GM13977 (cell line): Measurements from ENCODE around the gene OSBPL2.

Experiments used
- DNase-seq: peaks from one replicate; pipeline ENCODE4 v3.0.0; 2012; ENCODE audit warnings: low spot score
- in situ Hi-C: fragments of 300-500 bp; cut with MboI; formaldehyde crosslinking; loops from one replicate; pipeline ENCODE4 v1.12.0; 2022; ENCODE audit warnings: low sequenced_read_pairs, low pct_unique_long_range_greater_than_20kb, mixed read lengths, inconsistent platforms; ENCODE audit not compliant: unreplicated experiment
- TF ChIP-seq, protein P1 (sequence below): IDR thresholded peaks from 2 replicates; pipeline ENCODE4 v1.5.1; 2012; ENCODE audit warnings: mild to moderate bottlenecking, control low read depth; ENCODE audit not compliant: insufficient read depth; ENCODE audit errors: extremely low read depth, missing control alignments

The OSBPL2 gene

DNA sequence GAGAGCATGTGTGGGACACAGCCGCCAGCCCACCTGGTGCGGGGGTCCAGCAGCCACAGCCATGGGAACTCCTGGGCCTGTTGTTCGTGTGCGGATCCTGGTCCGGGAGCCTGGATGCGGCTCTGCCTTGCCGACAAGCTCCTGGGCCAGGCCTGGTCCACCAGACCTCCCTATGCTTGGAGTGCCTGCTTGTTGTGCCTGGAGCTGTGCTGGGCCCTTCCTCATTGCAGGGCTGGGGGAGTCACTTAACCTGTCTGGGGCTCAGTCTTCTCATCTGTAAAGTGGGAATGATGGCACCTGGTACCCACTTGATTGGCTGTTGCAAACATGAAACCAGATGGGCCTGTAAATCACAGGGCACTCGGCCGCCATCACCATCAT is 2.6 kb upstream of the OSBPL2 start:
- no peak for DNase-seq
- TF ChIP-seq, protein P1, sequence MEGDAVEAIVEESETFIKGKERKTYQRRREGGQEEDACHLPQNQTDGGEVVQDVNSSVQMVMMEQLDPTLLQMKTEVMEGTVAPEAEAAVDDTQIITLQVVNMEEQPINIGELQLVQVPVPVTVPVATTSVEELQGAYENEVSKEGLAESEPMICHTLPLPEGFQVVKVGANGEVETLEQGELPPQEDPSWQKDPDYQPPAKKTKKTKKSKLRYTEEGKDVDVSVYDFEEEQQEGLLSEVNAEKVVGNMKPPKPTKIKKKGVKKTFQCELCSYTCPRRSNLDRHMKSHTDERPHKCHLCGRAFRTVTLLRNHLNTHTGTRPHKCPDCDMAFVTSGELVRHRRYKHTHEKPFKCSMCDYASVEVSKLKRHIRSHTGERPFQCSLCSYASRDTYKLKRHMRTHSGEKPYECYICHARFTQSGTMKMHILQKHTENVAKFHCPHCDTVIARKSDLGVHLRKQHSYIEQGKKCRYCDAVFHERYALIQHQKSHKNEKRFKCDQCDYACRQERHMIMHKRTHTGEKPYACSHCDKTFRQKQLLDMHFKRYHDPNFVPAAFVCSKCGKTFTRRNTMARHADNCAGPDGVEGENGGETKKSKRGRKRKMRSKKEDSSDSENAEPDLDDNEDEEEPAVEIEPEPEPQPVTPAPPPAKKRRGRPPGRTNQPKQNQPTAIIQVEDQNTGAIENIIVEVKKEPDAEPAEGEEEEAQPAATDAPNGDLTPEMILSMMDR: no peak
- in situ Hi-C loops: no loop called here

DNA sequence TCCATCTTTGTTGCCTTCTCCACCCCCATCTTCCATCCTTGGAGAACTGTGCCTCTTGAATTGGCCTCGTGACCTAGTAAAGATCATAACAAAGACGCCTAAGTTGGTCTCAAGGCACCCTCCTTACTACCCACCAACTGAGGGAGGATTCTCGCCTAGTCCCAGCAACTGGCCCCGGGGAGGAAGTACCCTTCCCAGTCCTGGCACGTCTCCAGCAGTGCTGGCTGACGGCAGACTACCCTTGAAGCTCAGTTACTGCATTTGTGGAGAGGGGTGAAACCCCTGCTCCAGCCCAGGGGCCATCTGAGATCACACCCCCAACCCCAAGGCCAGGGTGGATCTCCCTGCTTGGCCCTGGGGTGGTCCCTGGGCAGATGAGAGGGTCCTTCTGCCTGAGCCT is 2.1 kb upstream of the OSBPL2 start:
- in situ Hi-C loops: no loop called here
- DNase-seq: no peak
- TF ChIP-seq, protein P1: no peak

DNA sequence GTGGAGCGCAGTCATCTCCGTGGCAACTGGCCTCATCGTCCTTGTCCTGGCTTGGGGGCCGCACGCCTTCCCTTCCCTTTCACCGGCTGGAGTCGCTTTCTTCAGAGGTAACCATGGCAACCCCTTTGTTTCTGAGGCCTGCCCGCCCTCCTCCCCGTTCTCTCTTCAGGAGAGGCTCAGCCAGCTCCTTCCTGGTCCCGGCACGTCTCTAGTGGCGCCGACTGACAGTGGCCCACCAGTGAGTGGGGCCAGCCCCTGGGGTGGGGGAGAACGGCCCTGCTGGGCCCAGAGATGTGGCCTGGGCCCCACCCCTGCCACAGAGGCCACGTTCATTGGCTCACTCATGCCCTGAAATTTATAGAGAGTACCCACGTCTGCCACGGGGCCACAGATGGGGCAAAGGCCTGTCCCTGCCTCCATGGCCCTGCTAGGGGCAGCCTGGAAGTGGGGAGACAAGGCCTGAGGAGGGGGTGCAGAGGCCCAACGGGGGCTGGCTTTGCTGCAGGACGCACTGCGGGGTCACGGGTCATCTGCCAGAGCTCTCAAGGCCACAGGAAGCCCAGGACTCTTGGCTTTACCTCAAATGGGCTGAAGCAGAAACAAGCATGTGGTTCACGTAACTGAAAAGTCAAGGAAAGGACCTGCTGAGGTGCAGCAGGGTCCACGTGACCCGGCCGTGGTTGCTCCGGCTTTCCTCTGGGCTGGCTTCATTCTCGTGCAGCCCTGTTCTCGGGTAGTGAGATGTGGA is 1.4 kb upstream of the OSBPL2 start:
- TF ChIP-seq, protein P1: no peak
- in situ Hi-C loops: no loop called here
- DNase-seq: no peak

DNA sequence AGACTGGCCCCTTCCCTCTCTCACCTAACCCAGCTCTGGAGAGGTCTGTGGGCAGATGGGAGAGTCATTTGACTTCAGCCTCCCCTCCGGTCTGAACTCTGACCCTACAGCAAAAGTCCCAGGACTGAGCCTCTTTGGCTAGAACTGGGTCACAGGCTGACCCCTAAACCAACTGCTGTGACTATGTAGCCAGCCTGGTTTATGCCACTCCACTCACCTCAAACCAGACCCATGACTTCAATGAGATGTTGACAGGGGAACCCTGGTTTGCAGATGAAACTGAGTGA is 864 bp upstream of the OSBPL2 start:
- in situ Hi-C loops: no loop called here
- TF ChIP-seq, protein P1: no peak
- no peak for DNase-seq

DNA sequence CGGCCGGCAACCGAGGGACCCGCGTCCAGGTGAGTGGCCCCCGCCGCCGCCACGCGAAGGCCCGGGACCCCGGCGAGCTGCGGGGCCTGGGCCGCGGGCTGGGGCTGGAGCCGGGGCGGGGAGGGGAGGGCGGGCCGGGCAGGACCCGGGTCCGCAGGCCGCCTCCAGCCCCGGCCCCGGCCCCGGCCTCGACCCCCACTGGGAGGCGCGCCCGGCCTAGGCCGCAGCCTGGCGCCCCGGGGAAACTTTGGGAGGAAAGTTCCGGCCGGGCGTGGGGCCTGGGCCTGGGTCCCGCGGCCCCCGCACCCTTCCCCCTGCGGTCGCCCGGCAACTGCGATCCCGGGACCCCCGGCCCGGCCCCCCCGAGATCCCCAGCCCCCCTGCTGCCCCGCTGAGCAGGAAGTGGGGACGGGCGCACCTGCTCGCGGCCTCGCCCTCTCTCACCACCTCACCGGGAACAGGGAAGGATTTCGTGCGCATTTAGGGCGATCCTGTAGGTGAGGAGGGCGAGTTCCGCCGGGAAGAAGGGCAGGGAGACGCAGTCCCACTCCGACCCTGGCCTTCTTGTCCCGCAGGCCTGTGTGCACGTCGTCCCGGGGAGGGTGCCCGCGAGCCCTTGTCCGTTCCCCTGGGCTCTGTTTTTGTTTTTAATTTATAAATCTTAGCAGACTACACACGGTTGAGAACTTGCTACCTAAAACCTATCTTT is 402 bp downstream of the OSBPL2 start:
- TF ChIP-seq, protein P1: no peak

DNA sequence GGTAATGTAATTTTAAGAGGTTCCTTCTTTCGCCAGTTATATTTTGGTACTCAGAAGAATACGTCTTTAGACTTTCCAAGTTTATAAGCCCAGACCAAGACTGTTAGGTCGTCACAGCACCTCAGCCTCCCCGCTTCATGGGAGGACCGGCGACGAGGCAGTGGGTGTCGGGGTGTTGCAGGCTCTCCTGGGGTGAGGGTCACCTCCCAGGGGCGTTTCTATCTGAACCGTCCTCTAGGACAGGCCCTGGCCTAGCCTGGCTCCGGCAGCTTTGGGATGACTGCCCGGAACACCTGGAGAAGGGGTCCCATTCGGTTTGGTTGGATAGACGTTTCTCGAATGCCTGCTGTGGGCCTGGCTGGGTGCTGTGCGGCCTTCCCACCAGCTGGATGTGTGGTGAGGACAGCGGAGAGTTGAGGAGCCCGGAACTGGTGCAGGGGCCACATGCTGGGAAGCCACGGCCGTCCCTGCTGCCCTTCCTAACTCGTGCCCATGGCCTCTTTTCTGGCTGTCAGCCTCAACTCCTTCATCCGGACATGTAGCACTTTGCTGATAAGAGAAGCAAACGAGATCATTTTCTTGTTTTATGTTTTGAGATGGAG is 1.1 kb downstream of the OSBPL2 start:
- TF ChIP-seq, protein P1: no peak
- no peak for DNase-seq
- in situ Hi-C loops: no loop called here

More for the DNA sequence above, 402 bp downstream of the OSBPL2 start:
- DNase-seq: no peak
- in situ Hi-C loops: no loop called here
